Duodenal mucosa (tissue), 2 donors: ENCODE measurements around the gene MAD1L1.
"Not testable (repeated sequence)": the region's sequence is repeated elsewhere in the genome, so short reads cannot be mapped to it uniquely, and the experiment has no call there.

Experiments
- H3K27ac ChIP-seq: one replicate; pipeline ENCODE4 v1.7.0; 2013; ENCODE audit warnings: low read depth, low read length
- H3K27me3 ChIP-seq, 2 donors: one replicate each; pipeline ENCODE4 v1.7.0; 2013; ENCODE audit warnings: low read length in 2 of 2, control low read depth in 1 of 2; ENCODE audit not compliant: insufficient read depth in 2 of 2, control insufficient read depth in 1 of 2
- H3K36me3 ChIP-seq, 2 donors: one replicate each; pipeline ENCODE4 v1.7.0; 2013; ENCODE audit warnings: low read length in 2 of 2, control low read depth in 1 of 2; ENCODE audit not compliant: insufficient read depth in 2 of 2, control insufficient read depth in 1 of 2
- H3K4me1 ChIP-seq, 2 donors: one replicate each; pipeline ENCODE4 v1.7.0; 2013; ENCODE audit warnings: low read length in 2 of 2, control low read depth in 1 of 2; ENCODE audit not compliant: insufficient read depth in 2 of 2, control insufficient read depth in 1 of 2
- H3K4me3 ChIP-seq, 2 donors: one replicate each; pipeline ENCODE4 v1.7.0; 2013; ENCODE audit warnings: low read length in 2 of 2, low read depth in 1 of 2
- H3K9ac ChIP-seq, 2 donors: one replicate each; pipeline ENCODE4 v1.7.0; 2013; ENCODE audit warnings: low read length in 2 of 2, low read depth in 1 of 2
- H3K9me3 ChIP-seq, 2 donors: one replicate each; pipeline ENCODE4 v1.7.0; 2013; ENCODE audit warnings: low read length in 2 of 2, control low read depth in 1 of 2; ENCODE audit not compliant: control insufficient read depth in 1 of 2

Gene MAD1L1

GRCh38 chr7:1874590-1875391, 358.0 kb downstream of the MAD1L1 start:
- H3K4me1 ChIP-seq, H3K27ac ChIP-seq: not testable (repeated sequence)

GRCh38 chr7:1873857-1874589, 358.7 kb downstream of the MAD1L1 start:
- Histone ChIP-seq H3K27me3 (no peaks in the 10 kb centered on the region), H3K9ac (no peak overlapping the region), H3K9me3 (no peaks in the 10 kb centered on the region), H3K4me3 (no peak overlapping the region), H3K4me1 (peaks cover 3 to 7% of the 10 kb centered on the region in 2 donors), H3K36me3 (no peaks in the 10 kb centered on the region), H3K27ac (no peak overlapping the region)

More at GRCh38 chr7:1874590-1875391, 358.0 kb downstream of the MAD1L1 start:
- H3K9me3 ChIP-seq, H3K9ac ChIP-seq, H3K36me3 ChIP-seq, H3K4me3 ChIP-seq, H3K27me3 ChIP-seq: not testable (repeated sequence)

GRCh38 chr7:1873421-1873820, 359.3 kb downstream of the MAD1L1 start:
- H3K27me3 ChIP-seq, result no peaks in the 10 kb centered on the region
- peaks cover 3 to 7% of the 10 kb centered on the region in 2 donors for H3K4me1 ChIP-seq
- no peaks in the 10 kb centered on the region for H3K9me3 ChIP-seq
- no peak overlapping the region for H3K4me3 ChIP-seq
- H3K9ac ChIP-seq, result no peak overlapping the region
- H3K36me3 ChIP-seq, result no peaks in the 10 kb centered on the region
- no peak overlapping the region for H3K27ac ChIP-seq

- no peak overlapping the region for H3K27ac ChIP-seq
- H3K4me3 ChIP-seq, result no peak overlapping the region
Measured at GRCh38 chr7:1873070-1873405, 359.7 kb downstream of the MAD1L1 start.

GRCh38 chr7:1872191-1873069, 360.3 kb downstream of the MAD1L1 start:
- Histone ChIP-seq H3K27me3 (no peaks in the 10 kb centered on the region), H3K4me3 (no peak overlapping the region), H3K27ac (no peak overlapping the region), H3K9me3 (no peaks in the 10 kb centered on the region), H3K4me1 (peaks cover 3 to 7% of the 10 kb centered on the region in 2 donors), H3K36me3 (no peaks in the 10 kb centered on the region), H3K9ac (no peak overlapping the region)

More at GRCh38 chr7:1873070-1873405, 359.7 kb downstream of the MAD1L1 start:
- Histone ChIP-seq H3K9me3 (no peaks in the 10 kb centered on the region), H3K4me1 (peaks cover 3 to 7% of the 10 kb centered on the region in 2 donors), H3K27me3 (no peaks in the 10 kb centered on the region), H3K9ac (no peak overlapping the region), H3K36me3 (no peaks in the 10 kb centered on the region)

GRCh38 chr7:1869452-1870130, 363.2 kb downstream of the MAD1L1 start:
- no peaks in the 10 kb centered on the region for H3K36me3 ChIP-seq
- no peak overlapping the region for H3K4me3 ChIP-seq
- no peaks in the 10 kb centered on the region for H3K9me3 ChIP-seq
- H3K4me1 ChIP-seq, result peaks cover 0 to 5% of the 10 kb centered on the region in 2 donors
- H3K9ac ChIP-seq, result no peak overlapping the region
- H3K27me3 ChIP-seq, result no peaks in the 10 kb centered on the region
- no peak overlapping the region for H3K27ac ChIP-seq

- H3K27me3 ChIP-seq, result no peaks in the 10 kb centered on the region
- H3K4me1 ChIP-seq, result no peaks in the 10 kb centered on the region
- no peaks in the 10 kb centered on the region for H3K36me3 ChIP-seq
- no peak overlapping the region for H3K9ac ChIP-seq
- no peak overlapping the region for H3K4me3 ChIP-seq
- no peaks in the 10 kb centered on the region for H3K9me3 ChIP-seq
- H3K27ac ChIP-seq, result no peak overlapping the region
Measured at GRCh38 chr7:1868516-1869165, 364.1 kb downstream of the MAD1L1 start.

- Histone ChIP-seq H3K36me3 (no peaks in the 10 kb centered on the region), H3K4me1 (no peaks in the 10 kb centered on the region), H3K27me3 (no peaks in the 10 kb centered on the region), H3K4me3 (no peak overlapping the region), H3K9ac (no peak overlapping the region), H3K27ac (no peak overlapping the region), H3K9me3 (no peaks in the 10 kb centered on the region)
Measured at GRCh38 chr7:1867370-1868260, 365.1 kb downstream of the MAD1L1 start.

GRCh38 chr7:1866601-1867000, 366.1 kb downstream of the MAD1L1 start:
- Histone ChIP-seq H3K36me3 (no peaks in the 10 kb centered on the region), H3K4me3 (no peak overlapping the region), H3K27ac (no peak overlapping the region), H3K4me1 (no peaks in the 10 kb centered on the region), H3K9me3 (no peaks in the 10 kb centered on the region), H3K27me3 (no peaks in the 10 kb centered on the region), H3K9ac (no peak overlapping the region)
